T-helper 9 cell (primary cell): Measurements from ENCODE around the gene DRAXIN.

Source experiments
- DNase-seq: peaks from one replicate; pipeline ENCODE4 v3.0.0-alpha.2; 2020

DRAXIN gene

DNA sequence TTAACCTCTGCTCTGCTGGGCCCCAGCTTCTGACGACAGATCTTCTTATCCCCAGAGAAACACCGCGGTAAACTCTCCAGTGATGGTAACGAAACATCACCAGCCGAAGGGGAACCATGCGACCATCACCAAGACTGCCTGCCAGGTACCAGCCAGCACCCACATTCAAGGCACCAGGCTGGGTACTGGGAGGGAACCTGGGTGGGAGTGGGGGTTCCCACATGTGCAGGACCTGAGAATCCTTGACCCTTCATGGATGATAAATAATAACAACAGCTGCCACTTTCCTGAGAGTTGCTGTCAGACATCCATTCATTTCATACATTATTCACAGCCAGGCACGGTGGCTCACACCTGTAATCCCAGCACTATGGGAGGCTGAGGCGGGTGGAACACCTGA, 20.8 kb downstream of the DRAXIN start:
- DNase-seq = no peak

DNA sequence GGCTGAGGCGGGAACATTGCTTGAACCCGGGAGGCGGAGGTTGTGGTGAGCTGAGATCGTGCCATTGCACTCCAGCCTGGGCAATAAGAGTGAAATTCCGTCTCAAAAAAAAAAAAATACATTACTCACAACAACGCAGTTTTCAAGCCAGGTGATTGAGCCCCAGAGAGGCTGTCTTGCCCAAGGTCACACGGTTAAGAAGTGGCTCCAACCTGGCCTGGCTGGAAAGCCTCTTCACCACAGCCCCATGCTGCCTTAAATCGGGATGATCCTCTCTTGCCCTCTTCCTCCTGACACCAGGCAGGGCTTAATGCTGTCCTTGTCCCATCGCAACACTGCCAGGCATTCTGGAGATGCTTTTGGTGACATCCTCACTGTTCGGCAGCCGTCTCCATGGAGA, 21.6 kb downstream of the DRAXIN start:
- DNase-seq = no peak

DNA sequence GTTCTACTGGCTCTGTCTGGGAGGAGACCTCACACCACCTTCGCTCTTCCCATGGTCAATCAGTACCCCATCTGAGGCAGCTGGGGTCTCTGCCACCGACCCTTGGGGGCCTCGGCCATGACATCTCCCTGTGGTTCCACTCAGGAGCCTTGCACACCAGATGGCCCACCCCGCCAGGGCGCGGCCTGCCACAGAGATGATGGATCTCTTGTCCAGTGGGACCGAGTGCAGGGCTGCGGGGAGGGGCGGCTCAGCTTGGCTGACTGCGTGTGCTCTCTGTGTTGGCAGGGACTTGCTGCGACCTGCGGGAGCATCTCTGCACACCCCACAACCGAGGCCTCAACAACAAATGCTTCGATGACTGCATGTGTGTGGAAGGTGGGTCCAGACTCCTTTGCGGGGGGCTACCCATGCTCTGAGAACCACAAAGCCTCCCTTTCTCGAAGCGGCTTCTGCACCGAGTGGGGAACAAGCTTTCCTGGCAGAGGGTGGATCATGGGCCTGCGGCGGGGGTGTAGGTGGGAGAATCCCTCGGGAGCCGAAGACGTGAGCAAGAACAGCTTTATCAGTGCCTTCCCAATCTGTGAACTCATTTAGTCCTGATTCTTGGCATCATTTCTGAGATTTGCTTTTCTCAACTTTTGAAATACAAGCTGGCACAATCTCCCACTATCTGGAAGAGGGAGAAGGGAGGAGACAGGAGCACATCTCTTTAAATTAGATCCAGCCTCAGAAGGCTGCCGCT, 23.5 kb downstream of the DRAXIN start:
- no peak for DNase-seq

DNA sequence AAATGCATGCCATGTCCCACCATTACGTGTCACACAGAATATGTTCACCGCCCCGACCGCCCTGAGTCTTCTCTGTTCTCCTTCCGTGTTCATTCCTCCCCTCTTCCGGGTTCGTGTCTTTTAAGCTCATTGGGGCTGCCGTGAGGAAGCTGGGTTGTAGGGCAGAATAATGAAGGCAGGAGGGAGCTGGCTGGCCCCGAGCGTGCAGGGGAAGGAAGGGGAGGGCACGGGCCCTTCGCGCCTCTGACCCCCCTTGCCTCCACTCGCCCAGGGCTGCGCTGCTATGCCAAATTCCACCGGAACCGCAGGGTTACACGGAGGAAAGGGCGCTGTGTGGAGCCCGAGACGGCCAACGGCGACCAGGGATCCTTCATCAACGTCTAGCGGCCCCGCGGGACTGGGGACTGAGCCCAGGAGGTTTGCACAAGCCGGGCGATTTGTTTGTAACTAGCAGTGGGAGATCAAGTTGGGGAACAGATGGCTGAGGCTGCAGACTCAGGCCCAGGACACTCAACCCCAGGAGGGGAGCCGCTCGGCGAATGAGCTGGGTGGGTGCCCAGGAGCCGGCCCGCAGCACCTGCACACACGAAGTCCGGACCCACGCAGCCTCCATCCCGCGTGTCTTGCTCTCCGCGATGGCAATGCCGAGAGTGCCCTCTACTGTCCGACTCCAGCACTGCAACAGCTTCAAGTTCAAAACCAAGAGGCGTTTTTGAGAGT, 28.0 kb downstream of the DRAXIN start:
- DNase-seq = peak; percentile 89

DNA sequence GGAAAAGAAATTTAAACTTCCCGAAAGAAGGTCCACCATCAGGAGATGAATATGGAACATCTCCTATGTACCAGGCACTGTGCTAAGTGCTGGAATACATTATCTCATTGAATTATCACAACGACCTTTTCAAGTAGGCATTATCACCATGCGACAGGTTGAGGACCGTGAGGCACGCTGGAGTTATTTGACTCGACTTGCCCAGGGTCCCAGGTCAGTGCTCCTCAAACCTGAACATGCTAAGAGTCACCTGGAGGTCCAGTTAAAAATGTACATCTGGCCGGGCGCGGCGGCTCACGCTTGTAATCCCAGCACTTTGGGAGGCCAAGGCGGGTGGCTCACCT, 28.5 kb downstream of the DRAXIN start:
- DNase-seq = no peak

DNA sequence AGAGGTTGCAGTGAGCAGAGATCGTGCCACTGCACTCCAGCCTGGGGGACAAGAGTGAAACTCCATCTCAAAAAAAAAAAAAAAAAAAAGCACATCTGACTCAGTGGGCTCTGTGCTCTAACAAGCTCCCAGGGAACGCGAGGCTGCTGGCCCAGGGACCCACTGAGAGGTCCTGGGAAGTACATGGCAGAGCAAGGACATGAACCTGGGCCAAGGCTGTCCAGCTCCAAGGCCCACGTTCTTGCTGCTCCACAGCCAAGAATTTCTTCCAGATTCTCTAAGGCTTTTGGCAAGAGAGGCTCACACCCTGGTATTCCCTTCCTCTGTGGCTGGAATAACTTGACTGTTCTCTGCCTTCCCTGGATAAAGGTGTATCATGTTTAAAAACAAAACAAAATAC, 29.0 kb downstream of the DRAXIN start:
- no peak for DNase-seq

DNA sequence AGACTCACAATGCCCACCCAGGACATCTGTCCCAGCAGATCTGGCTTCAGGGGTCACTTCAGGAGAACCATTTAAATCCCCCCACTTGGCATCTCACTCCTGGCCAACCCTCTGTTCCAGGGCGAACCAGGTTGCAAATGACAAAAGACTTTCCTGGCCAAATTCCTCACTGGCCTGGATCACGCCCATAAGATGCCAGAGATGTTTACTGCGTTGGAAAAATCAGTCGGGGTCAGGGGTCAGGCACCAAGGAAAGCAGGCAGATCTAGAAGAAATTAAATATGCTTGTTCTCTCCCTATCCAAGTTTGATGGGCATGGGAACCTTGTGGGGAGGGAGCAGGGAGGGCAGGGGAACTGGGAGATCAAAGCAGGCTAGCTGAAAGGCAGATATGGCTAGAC, 29.8 kb downstream of the DRAXIN start:
- DNase-seq = no peak

DNA sequence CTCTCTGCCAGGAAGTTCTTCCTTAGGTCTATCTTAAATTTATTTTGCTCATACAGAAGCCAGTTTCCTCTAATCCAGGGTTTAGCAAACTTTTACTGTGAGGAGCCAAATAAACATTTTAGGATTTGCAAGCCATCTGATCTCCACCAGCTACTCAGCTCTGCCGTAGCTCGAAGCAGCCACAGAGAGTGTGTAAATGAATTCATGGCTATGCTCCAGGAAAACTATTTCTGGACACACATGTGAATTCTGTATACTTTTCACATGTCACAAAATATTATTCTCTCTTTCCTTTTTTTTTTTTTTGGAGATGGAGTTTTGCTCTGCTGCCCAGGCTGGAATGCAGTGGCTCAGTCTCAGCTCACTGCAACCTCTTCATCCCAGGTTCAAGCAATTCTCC, 31.0 kb downstream of the DRAXIN start:
- no peak for DNase-seq

DNA sequence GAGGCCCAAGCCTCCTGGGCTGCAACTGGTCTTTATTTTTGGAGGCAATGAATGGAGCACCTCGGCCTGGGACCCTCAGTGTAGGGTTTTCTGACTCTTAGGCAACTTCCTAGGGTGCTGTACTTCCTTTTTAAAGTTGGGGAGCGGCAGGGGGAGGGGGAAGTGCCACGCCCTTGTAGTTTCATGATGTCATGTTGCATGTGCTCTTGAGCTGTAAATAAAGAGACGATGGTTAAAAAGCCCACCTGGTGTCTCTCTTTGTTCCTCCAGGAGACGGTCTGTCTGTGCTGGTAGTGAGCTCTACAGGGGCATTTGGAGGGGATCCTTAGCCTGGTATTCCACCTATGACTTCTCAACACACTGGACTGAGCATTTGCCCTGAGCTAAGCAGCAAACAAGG, 34.1 kb downstream of the DRAXIN start:
- DNase-seq = no peak

DNA sequence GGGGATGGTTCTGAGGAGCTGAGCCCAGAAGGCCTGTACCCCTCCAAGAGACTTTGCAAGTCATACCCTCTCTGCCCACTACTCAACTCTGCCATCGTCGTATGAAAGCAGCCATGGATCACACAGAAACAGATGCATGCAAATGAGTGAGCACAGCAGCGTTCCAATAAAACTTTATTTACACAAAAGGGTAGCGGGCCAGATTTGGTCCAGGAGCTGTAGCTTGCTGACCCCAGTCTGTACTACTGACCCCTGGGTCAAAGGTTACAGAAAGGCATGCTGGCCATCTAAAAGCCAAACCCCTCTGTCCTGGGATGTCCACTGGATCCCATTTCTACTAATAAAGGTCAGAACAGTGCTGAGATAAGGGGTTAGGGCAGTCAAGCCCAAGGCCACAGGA, 35.6 kb downstream of the DRAXIN start:
- DNase-seq = no peak

DNA sequence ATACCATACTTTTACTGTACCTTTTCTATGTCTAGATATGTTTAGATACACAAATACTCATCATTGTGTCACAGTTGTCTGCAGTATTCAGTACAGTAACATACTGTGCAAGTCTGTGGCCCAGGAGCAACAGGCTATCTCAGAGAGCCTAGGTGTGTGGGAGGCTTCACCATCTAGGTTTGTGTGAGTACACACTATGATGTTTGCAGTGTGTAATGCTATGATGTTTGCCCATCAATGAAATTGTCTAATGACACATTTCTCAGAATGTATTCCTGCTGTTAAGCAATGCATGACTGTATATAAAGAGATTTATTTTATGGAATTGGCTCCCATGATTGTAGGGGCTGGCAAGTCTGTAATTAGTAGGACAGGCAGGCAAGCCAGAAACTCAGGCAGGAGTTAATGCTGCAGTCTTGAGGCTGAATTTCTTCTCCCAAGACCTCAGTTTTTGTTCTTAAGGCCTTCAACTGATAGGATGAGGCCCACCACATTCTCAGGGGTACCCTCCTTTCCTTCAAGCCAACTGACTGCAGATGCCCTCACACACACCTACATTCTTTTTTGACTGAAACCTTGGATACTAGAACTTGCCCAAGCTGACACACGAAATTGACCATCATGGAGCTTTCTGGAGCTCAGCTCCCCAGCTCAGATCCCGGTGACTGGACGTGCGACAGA, 36.8 kb downstream of the DRAXIN start:
- no peak for DNase-seq

DNA sequence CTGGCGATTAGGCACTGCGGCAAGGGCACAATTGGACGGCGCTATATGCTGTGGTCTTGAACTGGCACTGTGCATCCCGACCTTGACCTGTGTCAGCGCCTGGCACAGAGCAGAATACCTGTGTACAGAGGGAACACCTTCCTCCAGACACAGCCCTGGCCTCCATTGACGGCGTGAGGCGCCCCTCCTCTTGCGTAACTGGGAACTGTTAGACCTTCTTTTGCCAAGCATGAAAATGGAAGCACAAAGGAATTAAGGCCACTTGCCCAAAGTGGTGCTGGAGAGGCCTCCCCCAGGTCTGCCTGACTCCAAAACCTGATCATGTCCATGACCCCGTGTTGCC, 37.6 kb downstream of the DRAXIN start:
- no peak for DNase-seq

DNA sequence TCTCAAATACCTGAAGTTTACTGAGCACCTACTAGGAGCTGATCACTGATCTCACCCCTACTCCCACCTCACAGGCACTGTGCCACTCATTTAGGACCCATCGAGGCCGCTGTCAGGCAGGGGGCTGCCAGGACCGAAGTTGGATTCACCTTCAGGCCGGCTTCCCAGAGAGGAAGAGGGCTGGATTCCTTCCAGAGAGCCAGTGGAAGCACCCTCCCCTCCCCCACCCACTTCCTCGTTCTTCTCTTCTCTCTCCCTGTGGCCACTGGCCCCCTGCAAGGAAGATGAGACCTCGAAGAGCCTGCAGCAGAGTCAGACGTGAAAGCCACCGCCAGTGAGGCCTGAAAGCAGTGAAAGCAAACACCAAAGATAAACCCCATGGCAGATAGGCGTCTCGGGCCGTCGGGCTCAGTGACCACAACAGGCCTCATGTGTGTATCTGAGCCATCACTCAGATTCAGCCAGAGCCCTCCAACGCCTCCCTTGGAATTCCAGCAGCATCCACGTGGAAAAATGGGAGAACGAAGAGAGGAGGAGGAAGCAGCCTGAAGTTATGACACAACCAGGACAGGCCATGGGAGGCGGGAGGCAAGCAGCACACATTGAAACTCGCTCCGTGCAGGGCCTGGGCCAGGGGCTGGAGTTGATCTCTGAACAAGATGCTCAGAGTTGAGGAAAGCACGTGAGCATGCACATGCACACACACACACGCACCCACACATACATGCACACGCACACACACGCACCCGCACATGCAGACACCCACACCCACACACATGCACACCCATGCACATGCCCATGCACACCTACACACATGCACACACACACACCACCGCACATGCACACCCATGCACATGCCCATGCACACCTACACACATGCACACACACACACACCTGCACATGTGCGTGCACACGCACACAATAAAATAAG, 38.3 kb downstream of the DRAXIN start:
- DNase-seq = no peak

DNA sequence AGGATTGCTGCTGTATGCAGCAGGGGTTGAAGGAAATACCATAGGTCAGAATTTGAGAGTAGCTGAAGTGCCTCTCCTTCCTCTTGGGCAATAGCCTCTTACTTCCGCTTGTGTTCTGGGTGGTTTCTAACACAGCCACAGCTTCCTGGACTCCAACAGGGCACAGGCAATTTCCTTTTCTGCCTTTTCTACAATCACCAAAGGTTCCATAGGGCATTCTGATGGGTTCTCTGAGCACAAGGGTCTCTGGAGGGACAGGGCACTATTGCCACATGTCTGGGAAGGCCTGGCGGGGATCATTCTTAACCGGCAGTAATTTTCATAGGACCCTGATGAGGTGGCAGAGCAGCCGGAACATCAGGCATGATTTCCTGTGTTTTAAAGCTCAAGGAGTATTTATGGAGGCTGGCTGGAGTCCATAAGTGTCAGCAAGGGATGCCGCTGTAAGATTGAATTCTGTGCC, 39.0 kb downstream of the DRAXIN start:
- DNase-seq = no peak

DNA sequence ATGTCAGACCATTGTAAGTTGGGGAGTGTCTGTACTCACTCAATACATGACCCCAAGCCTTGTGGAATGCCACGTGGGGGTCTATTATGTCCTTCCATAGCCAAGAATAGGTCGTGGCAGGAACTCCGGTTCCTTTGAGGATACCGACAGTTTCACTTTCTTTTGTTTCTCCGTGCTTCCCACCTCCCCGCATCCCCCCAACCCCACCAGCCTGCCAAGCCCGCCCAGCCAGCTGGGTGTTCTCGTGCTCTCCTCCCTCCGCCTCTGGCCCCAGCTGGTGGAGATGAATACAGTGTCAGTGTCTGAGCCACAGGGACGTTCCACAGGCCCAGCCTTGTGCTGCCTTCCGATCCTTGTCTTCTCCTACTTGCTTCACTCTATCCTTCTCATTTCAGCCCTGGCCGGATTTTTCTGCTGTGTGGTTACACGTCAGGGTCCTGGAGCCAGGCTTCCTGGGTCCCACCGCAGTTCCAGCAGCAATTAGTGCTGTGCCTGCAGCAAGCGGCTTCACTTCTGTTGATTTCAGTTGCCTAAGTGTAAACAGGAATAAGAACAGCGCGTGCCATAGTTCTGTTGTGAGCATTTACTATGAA, 40.3 kb downstream of the DRAXIN start:
- no peak for DNase-seq

DNA sequence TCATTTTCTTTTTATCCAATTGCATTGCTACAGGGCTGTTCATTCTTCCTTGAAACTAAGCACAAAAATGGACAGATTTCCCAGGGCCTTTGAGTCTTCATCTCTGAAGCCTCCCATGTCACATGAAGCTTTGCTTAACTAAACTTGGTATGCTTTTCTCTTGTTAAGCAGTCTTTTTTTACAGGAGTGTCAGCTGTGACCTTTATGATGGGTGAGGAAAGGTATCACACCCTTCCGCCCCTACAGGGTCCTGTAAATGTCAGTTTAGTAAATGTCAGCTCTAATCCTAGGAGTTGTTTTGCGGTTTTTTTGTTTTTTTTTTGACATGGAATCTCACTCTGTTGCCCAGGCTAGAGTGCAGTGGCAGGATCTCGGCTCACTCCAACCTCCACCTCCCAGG, 41.8 kb downstream of the DRAXIN start:
- DNase-seq = no peak

DNA sequence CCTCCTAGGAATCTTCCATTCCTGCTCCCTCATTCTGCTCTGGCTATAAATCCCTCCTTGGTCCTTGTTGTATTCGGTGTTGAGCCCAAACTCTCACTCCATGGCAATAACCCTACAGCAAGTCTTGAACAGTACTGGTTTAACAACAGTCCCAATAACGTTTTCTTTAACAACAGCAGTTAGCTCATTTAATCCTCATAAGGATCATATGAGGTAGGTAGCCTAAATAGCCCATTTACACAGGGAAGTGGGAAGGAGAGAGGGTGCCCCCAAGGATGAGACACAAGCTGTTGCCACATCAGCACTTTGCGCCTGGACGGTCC, 44.0 kb downstream of the DRAXIN start:
- DNase-seq = no peak

DNA sequence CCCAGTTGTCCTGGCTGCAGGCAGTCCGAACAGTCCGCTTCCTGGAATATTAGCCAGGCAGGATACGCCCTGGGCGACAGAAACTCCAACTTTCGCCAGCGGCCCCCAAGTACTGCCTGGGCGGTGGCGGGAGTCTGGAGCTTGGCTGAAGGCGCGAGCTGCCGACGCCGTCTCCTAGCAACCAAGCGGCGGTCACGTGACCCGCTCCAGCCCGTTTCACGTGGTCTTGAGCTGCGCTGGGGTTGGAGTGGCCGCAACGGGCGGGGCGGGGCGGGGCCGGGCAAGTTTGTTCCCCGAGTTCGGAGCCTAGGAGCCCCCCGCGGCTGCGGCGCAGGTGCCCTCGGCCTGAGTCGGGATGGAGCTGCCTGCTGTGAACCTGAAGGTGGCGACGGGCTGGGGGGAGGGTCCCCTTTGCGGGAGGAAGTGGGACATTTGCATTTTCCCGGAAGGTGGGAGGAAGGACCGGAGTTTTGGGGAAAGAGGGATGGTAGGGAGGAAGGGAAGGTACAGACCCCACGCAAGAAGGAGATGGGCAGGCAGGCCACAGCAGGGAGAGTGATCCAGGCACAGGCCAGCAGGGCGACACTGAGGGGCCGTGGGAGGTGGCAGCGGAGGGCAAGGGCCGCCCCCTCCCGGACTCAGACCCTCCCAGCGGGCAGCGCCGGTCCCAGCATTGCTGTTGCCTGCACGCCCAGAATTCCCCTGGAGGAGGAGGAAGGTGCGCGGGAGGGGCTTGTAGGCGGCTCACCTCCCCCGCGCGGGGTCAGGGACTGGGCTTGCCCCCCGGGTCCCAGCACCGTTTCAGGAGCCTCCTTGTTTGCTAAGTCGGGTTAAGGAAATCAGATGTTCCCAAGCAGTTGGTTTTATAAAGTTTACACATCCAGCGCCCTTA, 44.6 kb downstream of the DRAXIN start, which contains the start of gene AGTRAP:
TSS of gene AGTRAP (plus strand) at position 283 of the 892 bp plus-strand sequence. CDS start at position 356, 73 bp downstream.
- peak; percentile 85 for DNase-seq

DNA sequence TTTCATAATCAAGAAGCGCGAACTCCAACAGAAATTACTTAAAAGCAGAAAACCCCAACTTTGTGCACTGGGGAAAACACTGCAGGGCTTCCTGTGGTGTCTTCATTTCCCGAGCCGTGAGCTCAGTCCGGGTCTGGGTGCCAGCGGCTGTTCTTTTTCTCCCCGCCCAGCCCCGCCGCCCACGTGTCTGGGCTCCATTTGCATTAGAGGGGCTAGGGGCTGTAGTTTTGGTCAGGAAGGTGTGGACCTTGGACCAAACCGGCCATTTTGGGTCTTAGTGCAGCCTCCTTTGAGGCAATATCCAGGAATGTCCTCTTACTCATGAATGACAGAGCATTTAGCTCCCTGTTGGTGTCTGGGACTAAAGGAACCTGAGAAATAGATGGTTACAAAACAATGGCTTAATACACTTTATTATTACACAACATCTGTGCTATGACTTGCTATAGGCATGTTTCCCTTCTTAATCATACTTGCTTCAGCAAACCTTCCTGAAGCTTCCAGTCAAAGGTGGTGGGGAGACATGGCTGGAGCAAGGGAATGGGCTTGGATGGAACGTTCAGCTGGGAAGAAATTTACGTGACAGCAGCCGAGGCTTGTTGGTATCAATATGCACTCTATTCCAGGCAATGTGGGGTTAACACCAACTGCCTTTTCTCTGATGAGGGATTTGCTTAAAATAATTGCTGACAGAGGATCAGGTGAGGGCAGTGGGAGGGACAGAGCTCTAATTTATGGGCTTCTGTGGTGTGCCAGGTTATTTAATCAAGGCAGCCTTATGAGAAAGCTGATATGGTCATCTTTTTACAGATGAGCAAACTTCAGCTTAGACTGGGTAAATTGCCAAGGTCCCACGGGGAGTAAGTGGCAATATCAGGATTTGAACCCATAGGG, 45.5 kb downstream of the DRAXIN start:
- peak; percentile 27 for DNase-seq

DNA sequence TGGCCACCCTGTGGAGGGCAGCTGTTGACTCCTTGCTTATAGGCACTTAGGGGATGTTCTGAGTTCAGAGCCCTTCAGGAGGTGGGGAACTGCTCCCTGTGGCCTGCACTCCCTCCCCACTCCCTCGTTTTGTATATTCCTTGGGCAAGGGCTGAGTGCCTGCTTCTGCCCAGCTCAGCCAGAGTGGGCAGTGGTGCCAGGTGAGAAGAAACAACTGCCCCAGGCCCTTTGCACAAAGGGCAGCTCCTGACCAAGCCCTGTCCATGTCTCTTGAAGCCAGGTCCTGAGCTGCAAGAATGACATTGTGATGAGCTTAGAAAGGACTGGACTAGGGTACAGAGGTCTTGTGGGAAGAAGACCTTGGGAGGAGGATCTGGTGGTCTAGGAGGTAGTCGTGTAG, 46.6 kb downstream of the DRAXIN start:
- DNase-seq = no peak
